Right ventricle myocardium inferior (tissue), 1 donor: Measurements from ENCODE around the gene ANK3. TPM values are rescaled to one million over a fixed set of nuclear protein-coding genes. Genes with fewer than 3 reads are reported as not detected.

Source experiments
- ATAC-seq: fragments of 200-7000 bp; cut with Tn5 transposase; one replicate; pipeline ENCODE4 v1.9.1; 2020; ENCODE audit warnings: mild to moderate bottlenecking, moderate library complexity
- DNase-seq: peaks from one replicate; pipeline ENCODE4 v3.0.0; 2021; ENCODE audit errors: missing footprints
- intact Hi-C: fragments of 100-400 bp; cut with DNase I; formaldehyde crosslinking; loops from one replicate; pipeline ENCODE4 v1.11.0; 2022
- total RNA-seq: library from RNA; stranded (reverse); fragmentation: NEBNext Ultra II Directional; extraction: Animal tissue kit (Norgen Biotek cat#: 25700); gene quantifications from one replicate; pipeline ENCODE4 v1.2.1, GENCODE V29; 2021
- donor health status: DM: no; HTN: yes; CAD: no; lungs with severe emphysema.

Gene ANK3
- total RNA-seq, 1 donor from 2014 or later = 216 TPM

DNA sequence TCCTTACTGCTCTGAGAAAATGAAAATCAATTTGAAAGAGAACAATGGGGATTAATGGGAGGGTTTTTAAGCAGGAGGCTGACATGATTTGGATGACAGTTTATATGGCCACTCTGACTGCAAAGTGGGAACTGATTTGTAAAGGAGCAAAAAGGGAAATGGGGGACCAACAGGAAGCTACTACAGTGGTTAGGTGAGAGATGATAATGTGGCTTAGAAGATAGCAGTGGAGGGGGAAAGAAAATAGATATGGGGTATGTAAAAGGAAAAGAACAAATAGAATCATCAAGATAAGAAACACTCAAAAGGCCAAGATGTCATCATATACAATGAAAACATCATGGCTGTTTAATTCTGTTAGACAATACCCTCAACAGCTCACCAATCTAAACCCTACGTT, 177.5 kb downstream of the ANK3 start:
- intact Hi-C loops = no loop called here
- ATAC-seq = no peak

DNA sequence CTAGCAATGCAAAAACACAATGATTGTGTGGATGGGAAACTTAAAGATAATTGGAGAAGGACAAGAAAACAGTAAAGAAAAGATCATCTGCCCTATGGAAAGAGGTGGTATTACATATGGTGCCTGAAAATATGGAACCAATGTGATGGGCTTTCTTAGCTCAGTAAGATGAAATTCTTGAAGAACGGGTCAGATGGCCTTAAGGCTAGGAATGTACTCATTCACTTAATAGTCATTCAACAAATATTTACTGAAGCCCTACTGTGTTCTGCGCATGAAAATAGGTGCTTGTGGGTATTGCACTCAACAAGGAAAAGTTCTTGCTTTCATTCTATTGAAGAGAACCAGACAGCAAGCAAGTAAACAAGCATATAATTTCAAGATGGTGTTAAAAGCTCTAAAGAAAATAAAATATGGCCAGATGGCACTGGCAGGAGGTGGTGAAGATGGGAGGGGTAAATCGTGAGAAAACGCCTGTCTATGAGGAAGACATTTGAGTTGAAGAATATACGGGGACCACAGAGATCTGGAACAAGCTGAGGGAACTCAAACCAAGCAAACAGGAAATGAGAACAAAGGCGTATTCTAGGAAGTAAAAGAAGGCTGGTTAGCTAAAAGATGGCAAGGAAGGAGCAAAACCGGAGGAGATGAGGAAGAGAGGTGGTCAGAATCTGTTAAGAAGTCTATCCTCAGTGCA, 179.7 kb downstream of the ANK3 start:
- ATAC-seq = no peak
- no peak for DNase-seq
- intact Hi-C loops = loop anchor here (5.0 kb wide), 3 partner anchors 93 to 222 kb away; no protein-coding TSS in a partner anchor

More for the DNA sequence above, 177.5 kb downstream of the ANK3 start:
- no peak for DNase-seq

DNA sequence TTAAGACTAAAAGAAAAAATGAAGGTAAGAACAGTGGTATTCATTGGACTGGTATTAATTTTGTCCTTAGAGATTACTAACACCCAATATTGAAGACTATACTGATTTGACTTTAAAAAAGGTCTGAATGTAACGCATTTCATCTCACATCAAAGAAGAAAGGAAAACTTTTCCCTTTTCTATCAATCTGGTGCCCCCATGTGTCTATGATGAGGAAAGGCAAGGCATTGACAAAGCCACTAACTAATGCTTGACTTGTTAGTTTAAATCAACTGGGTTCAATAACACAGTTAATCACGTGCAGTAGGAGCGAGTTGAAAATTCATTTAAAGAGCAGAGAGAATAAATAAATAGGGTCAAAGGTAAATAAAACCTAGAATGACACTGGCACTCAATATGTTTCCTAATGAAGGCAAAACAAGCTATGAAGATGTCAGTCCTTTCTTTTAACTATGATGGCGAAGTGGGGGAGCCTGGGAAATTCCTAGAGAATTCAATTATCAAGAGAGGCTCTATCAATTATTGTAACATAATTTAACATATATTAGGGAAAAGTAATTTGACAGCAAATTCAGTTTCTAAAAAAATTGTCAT, 180.9 kb downstream of the ANK3 start:
- DNase-seq (no peak), ATAC-seq (no peak)
- intact Hi-C loops = loop anchor here (5.0 kb wide), 3 partner anchors 91 to 224 kb away; no protein-coding TSS in a partner anchor

DNA sequence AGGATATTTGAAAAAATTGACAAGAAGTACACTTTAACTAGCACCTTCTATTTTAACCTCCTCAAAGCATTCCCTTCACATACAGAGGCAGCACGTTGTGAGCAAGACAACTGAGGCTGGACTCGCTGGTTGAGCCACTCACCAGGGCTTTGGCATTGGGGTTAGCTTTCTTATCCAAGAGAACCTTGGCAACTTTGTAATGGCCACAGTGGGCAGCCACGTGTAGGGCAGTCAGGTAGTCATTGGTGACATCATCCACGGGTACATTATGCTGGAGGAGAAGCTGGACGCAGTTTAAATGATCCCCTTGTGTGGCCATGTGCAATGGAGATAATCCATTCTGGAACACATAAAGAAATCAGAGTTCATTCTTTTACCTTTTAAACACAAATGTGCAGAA, 181.8 kb downstream of the ANK3 start:
- no peak for DNase-seq
- no peak for ATAC-seq
- intact Hi-C loops = loop anchor here (5.0 kb wide), 3 partner anchors 91 to 224 kb away; no protein-coding TSS in a partner anchor

DNA sequence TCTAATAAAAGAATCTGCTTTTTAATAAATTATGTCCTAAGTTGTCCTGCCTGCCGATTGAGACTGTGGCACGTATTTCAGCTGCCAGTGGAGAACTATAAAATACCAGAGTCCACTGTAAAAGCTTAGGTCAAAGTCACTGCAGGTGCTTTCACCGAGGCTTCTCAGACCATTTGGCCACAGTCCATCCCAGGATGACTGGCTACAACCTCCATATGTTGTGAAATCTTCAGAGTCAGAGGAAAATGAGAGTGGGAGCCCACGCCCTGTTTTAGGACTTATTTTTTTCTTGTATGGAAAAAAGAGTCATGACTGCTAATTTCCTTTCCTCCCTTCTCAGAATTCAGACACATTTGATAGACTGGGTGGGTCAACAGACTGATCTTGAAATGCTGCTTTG, 182.9 kb downstream of the ANK3 start:
- ATAC-seq = no peak
- intact Hi-C loops = loop anchor here (5.0 kb wide), 3 partner anchors 89 to 226 kb away; no protein-coding TSS in a partner anchor
- no peak for DNase-seq

DNA sequence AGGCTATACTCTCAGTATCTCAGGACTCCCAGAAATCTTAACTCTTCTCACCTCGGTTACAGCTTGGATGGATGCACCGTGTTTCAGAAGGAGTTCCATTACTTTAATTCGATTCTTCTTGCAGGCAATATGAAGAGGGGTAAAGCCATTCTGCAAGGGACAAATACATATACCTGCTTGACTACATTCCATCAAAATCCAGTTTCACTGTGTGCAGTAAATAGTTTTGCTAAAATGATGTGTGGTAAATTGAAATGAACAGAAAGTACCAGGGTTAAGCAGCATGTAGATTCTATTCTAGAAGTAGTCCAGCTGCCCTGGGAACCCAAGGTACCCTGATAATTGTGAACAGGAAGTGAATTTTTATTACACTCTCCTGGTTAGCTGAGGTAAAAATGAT, 183.9 kb downstream of the ANK3 start:
- intact Hi-C loops = loop anchor here (5.0 kb wide), 3 partner anchors 88 to 227 kb away; no protein-coding TSS in a partner anchor
- ATAC-seq (no peak), DNase-seq (no peak)

DNA sequence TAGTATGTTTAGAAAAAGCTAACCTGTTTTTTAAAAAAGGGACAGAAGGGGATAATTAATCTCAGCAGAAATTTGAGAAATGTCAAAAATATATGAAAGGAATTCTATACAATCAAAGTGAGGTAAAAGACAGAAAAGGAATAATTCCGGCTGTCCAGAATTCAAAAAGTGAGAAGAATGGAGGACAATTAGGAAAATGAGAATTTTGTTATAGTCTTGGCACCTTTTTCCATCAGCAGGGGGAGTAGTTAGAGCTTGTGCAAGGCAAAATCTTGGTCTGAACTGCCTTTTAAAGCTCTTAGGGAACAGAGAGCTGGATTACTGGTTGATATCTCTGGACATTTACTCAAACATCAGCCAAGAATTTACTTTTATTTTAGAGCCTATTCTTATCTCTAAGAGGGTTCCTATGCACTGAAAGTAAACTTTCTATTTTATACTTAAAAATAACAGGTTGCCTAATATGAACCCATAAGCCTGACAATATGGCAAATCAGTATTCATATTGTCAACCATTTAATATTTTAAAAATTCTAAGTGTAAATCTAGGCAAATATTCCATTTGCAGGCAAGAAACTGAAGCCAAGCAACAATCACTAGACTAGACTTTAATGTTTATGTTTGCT, 185.6 kb downstream of the ANK3 start:
- DNase-seq (no peak), ATAC-seq (no peak)
- intact Hi-C loops = no loop called here

DNA sequence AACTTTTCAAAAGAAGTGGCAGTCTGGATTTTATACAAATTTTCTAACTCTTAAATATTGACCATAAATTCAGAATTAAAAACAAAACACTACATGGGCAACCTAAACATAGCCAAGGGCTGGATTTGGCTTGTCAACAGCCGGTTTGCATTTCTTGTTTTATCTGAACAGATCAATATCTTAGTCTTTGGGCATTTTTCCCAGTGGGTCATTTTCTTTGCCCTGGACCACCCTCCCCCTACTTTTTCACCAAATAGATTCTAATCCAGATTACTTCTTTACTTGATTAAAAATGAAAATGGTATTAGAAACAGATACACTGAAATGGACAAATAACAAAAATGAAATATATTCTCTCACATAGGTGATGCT, 189.0 kb downstream of the ANK3 start:
- ATAC-seq (no peak), DNase-seq (no peak)
- intact Hi-C loops = no loop called here

DNA sequence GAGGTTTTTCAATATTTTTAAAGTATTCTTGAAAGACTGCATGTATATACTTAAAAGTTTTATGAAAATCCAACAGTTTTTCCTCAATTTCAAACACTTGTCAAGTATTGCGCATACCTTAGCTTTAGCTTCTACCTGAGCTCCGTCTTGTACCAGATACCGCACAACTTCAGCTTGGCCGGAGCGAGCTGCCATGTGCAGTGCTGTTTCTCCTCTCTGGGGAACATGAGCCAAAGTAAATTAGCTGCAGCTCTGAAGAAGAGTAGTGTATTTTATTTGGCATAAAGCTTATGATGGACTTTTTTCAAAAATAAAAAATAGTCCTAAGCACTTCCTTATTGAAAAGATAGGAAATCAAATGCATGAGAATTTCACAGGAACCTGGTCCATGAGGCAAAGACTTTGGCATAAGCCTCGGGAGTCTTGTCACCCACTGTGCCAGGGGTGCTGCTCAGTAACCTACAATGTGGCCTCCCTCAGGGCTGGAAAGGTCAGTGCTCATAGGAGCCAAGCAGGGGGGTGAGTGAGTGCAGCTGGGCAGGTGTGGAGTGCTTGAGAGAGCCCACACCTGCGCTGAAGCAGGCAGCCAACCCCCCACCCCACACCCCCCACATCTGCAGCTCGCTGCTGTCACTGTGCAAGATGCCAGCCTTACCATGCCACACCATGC, 189.5 kb downstream of the ANK3 start:
- intact Hi-C loops = no loop called here
- DNase-seq = no peak
- peak; percentile 7 for ATAC-seq

DNA sequence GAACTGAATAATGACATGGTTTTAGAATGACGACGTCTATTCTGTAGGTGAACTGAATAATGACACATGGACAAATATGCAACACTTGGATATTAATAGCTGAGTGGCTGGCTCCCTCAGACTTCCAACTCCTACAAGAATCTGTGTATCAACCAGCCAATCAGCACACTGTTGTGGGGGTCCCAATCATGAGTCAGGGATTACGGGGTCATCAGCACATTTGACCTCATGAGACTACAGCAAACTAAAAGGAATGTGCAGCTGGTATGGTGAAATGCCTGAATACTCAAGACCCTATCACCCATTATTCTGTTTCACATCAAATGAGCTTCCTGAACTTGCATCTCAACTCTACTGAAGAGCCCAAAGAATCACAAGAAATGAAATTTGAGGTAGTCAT, 192.5 kb downstream of the ANK3 start:
- DNase-seq = no peak
- ATAC-seq = no peak
- intact Hi-C loops = no loop called here

DNA sequence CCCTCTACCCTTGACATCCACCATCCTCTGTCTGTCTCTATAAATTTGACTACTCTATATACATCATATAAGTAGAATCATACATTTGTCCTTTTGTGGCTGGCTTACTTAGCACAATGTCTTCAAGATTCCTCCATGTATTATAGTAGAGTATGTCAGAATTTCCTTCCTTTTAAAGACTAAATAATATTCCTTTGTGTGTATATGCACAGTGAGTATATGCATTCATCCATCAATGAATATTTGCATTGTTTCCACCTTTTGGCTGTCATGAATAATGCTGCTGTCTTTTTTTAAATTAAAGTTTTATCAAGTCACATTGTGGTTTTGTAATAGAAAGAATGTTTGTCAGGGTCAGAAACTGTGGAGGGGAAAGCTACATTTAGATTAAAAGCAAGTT, 195.3 kb downstream of the ANK3 start:
- ATAC-seq = no peak
- no peak for DNase-seq
- intact Hi-C loops = no loop called here

DNA sequence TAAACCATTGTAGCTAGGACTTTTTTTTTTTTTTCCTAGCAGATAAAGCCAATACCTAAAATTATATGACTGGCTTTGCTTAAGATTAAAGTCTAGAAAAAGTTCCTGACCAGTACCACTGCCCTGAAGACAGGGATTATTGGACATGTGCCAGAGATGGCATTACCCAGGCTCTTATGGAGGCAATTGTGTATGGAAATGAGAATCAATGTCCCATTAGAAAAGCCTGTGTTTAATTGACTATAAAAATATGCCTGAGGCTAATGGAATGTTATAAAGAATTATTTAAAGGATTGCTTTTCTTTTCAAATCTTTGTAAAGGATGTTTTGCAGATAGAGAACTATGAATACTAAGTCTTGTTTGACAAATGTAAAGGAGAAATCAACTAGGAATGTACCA, 196.7 kb downstream of the ANK3 start:
- no peak for ATAC-seq
- intact Hi-C loops = no loop called here

DNA sequence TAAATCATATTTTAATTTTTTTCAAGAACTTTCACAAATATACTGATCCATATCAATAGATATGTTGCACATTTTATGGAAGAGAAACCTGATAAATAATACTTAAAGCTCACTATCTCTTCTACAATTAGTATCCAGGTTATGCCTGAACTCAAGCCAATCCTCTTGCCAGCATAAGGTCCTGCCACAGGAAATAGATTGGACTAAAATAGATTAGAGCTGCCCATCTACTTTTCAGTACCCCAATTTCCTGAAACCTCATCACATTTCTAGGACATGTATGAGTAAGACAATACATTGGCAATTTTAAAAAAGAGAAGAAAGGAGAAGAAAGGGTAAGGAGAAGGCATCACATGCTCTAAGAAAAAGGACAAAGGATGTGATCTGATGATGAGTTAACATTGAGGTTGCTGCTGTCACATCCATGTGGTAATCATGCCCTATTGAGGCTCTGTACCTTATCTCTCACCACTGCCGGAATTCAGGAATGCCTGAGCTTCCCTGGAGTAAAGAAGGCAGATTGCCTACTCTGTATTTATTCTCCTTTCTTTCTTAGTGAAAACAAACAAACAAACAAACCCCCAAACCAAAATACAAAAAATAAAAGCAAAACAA, 199.7 kb downstream of the ANK3 start:
- DNase-seq (no peak), ATAC-seq (no peak)
- intact Hi-C loops = loop anchor here (5.0 kb wide), 1 partner anchor 68 kb away; no protein-coding TSS in a partner anchor

More for the DNA sequence above, 196.7 kb downstream of the ANK3 start:
- DNase-seq = no peak

DNA sequence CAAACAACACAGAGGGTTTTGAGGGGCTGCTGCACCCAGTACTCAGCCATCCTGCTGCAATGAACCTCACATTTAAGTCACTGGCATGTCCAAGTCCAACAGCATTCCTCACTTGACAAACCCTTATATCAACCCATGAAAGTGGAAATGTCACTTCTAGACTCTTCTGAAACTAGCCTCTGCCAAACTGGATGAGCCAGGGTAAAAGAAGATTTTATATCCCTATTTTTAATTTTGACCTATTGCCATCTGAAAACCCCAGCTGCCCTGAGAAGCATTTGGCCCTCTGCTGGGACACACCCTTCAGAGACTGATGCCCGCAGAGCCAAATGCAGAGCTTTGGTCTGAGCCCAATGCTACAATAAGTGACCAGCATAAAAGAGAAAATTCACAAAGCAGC, 201.1 kb downstream of the ANK3 start:
- DNase-seq (no peak), ATAC-seq (peak; percentile 54)
- intact Hi-C loops = loop anchor here (5.0 kb wide), 1 partner anchor 66 kb away; no protein-coding TSS in a partner anchor

DNA sequence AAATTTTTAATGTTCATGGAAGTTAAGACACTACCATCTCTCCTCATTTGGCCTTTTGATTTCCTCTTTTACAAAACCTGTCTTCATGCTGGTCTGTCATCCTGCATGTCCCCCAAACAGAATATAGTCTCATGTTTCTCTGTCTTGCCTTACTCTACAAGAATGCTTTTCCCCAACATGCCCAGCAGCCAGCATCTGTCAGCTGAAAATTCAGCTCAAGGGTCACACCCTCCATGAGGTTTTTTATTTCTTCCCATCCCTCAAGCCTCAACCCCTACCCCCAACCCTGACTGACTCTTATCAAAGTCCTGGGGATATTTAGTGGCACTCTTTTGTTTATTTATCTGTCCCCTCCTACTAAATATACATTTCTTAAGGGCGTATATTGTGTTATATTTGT, 202.0 kb downstream of the ANK3 start:
- intact Hi-C loops = loop anchor here (5.0 kb wide), 1 partner anchor 65 kb away; no protein-coding TSS in a partner anchor
- ATAC-seq = no peak

DNA sequence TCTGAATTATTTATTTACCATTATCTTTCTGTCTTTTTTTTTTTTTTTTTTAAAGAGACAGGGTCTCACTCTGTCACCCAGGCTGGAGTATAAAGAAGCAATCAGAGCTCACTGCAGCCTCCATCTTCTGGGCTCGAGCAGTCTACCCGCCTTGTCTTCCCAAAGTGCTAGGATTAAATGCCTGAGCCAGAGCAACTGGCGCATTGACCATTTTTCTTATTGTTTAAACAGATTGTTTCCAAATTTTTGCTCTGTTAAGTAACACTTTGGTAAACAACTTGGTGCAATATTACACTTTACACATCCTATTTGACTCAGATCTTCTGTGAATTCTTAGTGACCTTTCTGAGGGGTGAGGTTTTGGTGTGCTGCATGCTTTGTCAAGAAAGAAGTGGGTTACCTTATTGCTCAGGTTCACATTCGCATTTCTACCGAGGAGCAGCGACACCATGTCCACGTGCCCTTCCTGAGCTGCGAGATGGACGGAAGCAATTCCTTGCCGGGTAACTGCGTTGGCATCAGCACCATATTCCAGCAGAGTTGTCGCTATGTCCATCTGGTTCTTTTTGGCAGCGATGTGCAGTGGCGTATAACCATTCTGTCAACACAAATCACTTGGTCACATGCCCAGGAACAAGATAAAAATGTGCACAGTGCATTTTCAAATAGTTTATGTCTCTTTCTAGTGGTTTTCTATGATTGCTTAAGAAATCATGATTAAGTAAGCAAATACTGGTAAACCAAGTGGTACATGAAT, 203.2 kb downstream of the ANK3 start:
- DNase-seq (peak; percentile 75), ATAC-seq (peak; percentile 88)
- intact Hi-C loops = loop anchor here (5.0 kb wide), 1 partner anchor 64 kb away; no protein-coding TSS in a partner anchor

More for the DNA sequence above, 202.0 kb downstream of the ANK3 start:
- DNase-seq = no peak

DNA sequence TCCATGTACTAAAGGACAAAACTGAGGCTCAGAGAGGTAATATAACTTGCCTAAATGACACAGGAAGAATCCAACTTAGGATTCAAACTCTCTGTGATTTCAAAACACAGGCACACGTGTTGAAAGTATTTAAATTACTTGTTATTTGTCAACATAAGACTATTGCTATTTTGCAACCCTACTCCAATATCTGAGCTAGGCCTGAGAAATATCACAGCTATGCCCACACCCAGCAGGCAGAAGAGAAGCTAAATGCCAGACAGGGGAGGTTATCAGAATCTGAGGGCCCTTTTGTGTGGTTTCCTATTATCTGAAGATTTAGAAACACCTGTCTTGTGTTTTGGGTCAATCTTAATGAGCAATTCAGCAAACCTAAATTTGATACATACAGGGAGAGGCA, 204.3 kb downstream of the ANK3 start:
- ATAC-seq = no peak

DNA sequence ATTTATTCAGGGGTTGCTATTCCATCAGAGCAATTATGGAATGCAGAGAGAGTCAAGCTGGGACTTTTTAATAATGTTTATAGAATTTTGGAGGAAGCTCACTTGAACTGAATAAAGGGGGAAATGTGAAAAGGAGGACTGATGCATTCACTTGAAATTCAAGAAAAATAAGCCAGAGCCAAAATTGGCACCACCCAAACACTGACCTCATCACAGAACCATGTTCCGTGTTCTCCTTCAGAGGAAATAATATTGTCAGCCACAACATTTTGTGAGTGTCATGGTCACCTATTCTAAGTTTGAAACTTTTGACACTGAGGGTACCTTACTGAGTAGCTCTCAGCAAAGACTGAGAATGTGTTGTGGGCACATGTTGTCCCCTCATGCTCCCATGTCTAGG, 207.0 kb downstream of the ANK3 start:
- intact Hi-C loops = no loop called here
- ATAC-seq (no peak), DNase-seq (no peak)

More for the DNA sequence above, 204.3 kb downstream of the ANK3 start:
- intact Hi-C loops = loop anchor here (5.0 kb wide), 1 partner anchor 63 kb away; no protein-coding TSS in a partner anchor
- no peak for DNase-seq
